Hepatocyte (in vitro differentiated cells): ENCODE measurements around the gene GRID1.

ENCODE experiments used
- EZH2 ChIP-seq: fragments of 200-600 bp; sonication (generic); IDR thresholded peaks from 2 replicates; pipeline ENCODE4 v1.6.1; 2016; ENCODE audit warnings: antibody characterized with exemption, mild to moderate bottlenecking, borderline replicate concordance
- EZH2phosphoT487 ChIP-seq: fragments of 200-600 bp; sonication (generic); IDR thresholded peaks from one replicate; pipeline ENCODE4 v1.6.1; 2018; ENCODE audit warnings: antibody characterized with exemption, mild to moderate bottlenecking, low read depth, moderate library complexity; ENCODE audit not compliant: unreplicated experiment, severe bottlenecking
- TF ChIP-seq, protein P1 (sequence below): fragments of 200-600 bp; sonication (generic); IDR thresholded peaks from 2 replicates; pipeline ENCODE4 v1.5.1; 2016; ENCODE audit warnings: antibody characterized with exemption, mild to moderate bottlenecking; ENCODE audit not compliant: poor library complexity

DNA sequence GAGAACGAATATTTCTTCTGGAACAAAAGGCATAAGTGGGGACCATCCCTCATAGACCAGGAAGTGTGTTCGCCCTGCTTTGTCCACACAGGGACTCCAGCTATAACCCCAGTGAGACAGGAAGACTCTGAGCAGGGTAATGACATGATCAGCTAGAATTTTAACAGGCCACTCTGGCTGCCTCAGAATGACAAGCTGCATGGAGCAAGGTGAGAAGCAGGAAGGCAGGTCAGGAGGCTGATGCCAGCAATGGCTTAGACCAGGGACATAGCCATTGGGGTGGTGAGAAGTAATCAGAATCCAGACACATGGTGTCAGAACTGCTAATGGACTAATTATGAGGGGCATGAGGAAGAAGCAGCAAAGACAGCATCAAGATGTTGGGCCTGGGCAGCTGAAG lies 264.6 kb downstream of the GRID1 start:
- TF ChIP-seq, protein P1, sequence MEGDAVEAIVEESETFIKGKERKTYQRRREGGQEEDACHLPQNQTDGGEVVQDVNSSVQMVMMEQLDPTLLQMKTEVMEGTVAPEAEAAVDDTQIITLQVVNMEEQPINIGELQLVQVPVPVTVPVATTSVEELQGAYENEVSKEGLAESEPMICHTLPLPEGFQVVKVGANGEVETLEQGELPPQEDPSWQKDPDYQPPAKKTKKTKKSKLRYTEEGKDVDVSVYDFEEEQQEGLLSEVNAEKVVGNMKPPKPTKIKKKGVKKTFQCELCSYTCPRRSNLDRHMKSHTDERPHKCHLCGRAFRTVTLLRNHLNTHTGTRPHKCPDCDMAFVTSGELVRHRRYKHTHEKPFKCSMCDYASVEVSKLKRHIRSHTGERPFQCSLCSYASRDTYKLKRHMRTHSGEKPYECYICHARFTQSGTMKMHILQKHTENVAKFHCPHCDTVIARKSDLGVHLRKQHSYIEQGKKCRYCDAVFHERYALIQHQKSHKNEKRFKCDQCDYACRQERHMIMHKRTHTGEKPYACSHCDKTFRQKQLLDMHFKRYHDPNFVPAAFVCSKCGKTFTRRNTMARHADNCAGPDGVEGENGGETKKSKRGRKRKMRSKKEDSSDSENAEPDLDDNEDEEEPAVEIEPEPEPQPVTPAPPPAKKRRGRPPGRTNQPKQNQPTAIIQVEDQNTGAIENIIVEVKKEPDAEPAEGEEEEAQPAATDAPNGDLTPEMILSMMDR, result no peak
- TF ChIP-seq EZH2 (no peak), EZH2phosphoT487 (no peak)
